ENCODE data around the gene OR10K1.

OR10K1 gene

DNA sequence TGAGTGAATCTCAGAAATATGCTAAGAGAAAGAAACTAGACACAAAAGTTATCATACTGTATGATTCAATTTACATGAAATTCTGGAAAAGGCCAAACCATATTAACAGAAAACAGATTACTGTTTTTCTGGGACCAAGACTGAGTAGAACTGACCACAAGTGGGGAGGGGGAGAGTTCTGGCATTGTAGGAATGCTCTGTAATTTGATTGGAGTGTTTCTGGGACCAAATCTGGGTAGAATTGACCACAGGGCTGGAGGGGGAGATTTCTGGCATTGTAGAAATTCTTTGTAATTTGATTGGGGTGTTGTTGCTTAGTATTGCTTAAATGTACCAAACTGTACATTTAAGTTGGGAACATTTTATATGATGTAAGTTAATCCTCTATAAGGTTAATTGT, 3.4 kb upstream of the OR10K1 start:
- no peaks in the 10 kb centered on the region for H4K20me1 ChIP-seq
- TF ChIP-seq Cebpa-rat (IDR thresholded peaks at IDR 0.05): no peak
- H3K4me2 ChIP-seq: no peak overlapping the region
- no peaks in the 10 kb centered on the region for H3K9me3 ChIP-seq
- no peak overlapping the region for H3K27ac ChIP-seq
- H3K27me3 ChIP-seq: no peaks in the 10 kb centered on the region
- no peaks in the 10 kb centered on the region for H3K36me3 ChIP-seq
- H3K4me1 ChIP-seq: no peaks in the 10 kb centered on the region
- no peak overlapping the region for H3K9ac ChIP-seq
- no peak overlapping the region for H3K4me3 ChIP-seq

DNA sequence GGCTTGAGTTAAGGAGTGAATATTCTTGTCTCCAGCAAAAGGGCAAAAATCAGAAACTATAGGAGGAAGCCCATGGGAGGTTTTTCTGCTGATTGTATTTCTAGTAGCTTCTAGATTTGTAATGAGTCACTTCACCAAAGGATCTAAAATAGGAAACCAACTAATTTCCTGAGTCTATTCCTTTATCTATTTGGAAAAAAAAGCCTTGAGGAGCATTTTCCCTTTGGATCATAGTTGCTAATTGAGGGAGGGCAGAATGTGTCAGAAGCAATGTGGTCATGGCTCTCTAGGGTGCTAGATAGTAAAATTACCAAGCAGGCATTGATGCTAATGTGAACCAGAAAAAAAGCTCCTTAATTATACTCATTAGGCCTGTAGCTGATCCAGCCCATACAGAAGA, 10.3 kb downstream of the OR10K1 start, which contains the start of gene OR10R2:
TSS of gene OR10R2 (plus strand) at position 301 of the 400 bp plus-strand sequence. CDS start 106 bp downstream, outside the sequence.
- Histone ChIP-seq H3K9ac (no peak within 1 kb of the TSS), H3K4me2 (no peak within 1 kb of the TSS), H3K36me3 (no peaks in the 10 kb centered on the region), H3K4me3 (no peak within 1 kb of the TSS), H3K9me3 (no peaks in the 10 kb centered on the region), H3K27me3 (no peaks in the 10 kb centered on the region), H3K27ac (no peak within 1 kb of the TSS), H4K20me1 (no peaks in the 10 kb centered on the region), H3K4me1 (no peaks in the 10 kb centered on the region)
- no peak for TF ChIP-seq Cebpa-rat (IDR thresholded peaks at IDR 0.05)

DNA sequence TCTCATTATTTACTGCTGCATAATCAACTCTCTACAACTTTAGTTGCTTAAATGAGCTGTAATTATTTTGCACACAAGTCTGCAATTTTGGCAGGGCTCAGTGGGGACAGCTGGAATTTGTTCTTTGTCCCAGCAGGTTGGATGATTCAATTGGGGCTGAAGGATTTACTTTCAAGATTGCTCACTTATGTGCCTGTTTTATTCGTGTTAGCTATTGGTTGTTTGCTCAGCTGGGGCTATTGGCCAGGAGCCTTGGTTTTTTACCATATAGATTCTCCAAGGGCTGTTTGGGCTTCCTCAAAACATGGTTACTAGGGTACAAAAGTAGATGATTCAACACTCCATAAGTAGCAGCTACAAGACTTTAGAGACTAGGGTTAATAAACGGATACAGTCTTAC, 23.8 kb downstream of the OR10K1 start:
- no peak overlapping the region for H3K4me2 ChIP-seq
- no peaks in the 10 kb centered on the region for H3K9me3 ChIP-seq
- no peaks in the 10 kb centered on the region for H4K20me1 ChIP-seq
- TF ChIP-seq Cebpa-rat (IDR thresholded peaks at IDR 0.05): no peak
- H3K36me3 ChIP-seq: no peaks in the 10 kb centered on the region
- no peaks in the 10 kb centered on the region for H3K4me1 ChIP-seq
- H3K9ac ChIP-seq: no peak overlapping the region
- no peak overlapping the region for H3K4me3 ChIP-seq
- no peak overlapping the region for H3K27ac ChIP-seq
- H3K27me3 ChIP-seq: no peaks in the 10 kb centered on the region

DNA sequence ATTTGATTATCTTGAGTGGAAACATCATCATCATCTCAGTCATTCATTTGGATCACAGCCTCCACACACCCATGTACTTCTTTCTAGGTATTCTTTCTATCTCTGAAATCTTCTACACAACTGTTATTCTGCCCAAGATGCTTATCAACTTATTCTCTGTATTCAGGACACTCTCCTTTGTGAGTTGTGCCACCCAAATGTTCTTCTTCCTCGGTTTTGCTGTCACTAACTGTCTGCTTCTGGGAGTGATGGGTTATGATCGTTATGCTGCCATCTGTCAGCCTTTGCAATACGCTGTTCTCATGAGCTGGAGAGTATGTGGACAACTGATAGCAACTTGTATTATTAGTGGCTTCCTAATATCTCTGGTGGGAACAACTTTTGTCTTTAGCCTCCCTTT, 29.7 kb downstream of the OR10K1 start:
- no peak overlapping the region for H3K4me2 ChIP-seq
- no peak overlapping the region for H3K9ac ChIP-seq
- H3K27ac ChIP-seq: no peak overlapping the region
- H3K27me3 ChIP-seq: no peaks in the 10 kb centered on the region
- no peaks in the 10 kb centered on the region for H4K20me1 ChIP-seq
- H3K9me3 ChIP-seq: no peaks in the 10 kb centered on the region
- H3K4me3 ChIP-seq: no peak overlapping the region
- no peaks in the 10 kb centered on the region for H3K4me1 ChIP-seq
- H3K36me3 ChIP-seq: no peaks in the 10 kb centered on the region
- no peak for TF ChIP-seq Cebpa-rat (IDR thresholded peaks at IDR 0.05)

DNA sequence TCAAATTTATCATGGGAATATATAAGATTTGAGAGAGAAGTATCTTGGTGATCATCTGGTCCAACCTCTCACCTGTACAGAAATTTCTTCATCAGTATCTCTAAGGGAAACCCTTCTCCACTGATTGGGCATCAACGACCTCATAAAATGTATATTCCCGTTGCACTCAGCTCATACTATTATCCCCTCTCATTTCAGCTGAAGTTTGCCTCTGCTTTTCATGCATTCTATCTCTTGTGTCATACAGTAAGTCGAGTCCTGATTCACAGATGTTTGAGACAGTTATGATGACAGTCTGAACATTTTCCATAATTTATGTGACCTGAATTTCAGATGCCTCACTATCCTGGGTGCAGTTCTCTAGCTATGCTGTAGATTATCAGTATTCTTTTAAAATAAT, 31.4 kb downstream of the OR10K1 start:
- no peak overlapping the region for H3K4me2 ChIP-seq
- no peaks in the 10 kb centered on the region for H4K20me1 ChIP-seq
- H3K27ac ChIP-seq: no peak overlapping the region
- H3K9me3 ChIP-seq: no peaks in the 10 kb centered on the region
- H3K36me3 ChIP-seq: no peaks in the 10 kb centered on the region
- no peaks in the 10 kb centered on the region for H3K27me3 ChIP-seq
- H3K4me1 ChIP-seq: no peaks in the 10 kb centered on the region
- H3K4me3 ChIP-seq: no peak overlapping the region
- H3K9ac ChIP-seq: no peak overlapping the region
- TF ChIP-seq Cebpa-rat (IDR thresholded peaks at IDR 0.05): no peak

DNA sequence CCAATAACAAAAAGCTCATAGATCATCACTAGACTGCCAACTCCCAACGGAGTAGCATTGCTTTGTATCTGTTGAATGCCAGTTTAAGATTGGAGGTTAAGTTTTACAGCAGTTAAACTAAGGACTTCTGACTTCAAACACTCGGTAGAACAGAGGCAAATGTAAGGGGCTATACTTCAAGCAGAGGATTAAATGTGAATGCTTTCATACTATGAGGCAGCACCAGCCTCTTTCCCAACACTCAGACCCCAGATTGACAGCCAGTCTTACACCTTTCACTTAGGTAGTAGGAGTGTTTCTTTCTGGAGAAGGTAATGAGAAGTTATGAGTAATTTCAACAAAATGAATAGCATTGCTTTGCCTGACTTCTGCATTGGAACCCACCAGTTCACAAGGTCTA, 33.2 kb downstream of the OR10K1 start:
- no peaks in the 10 kb centered on the region for H3K9me3 ChIP-seq
- no peaks in the 10 kb centered on the region for H3K4me1 ChIP-seq
- H3K9ac ChIP-seq: no peak overlapping the region
- H3K36me3 ChIP-seq: no peaks in the 10 kb centered on the region
- H4K20me1 ChIP-seq: no peaks in the 10 kb centered on the region
- TF ChIP-seq Cebpa-rat (IDR thresholded peaks at IDR 0.05): no peak
- no peak overlapping the region for H3K27ac ChIP-seq
- no peak overlapping the region for H3K4me3 ChIP-seq
- no peaks in the 10 kb centered on the region for H3K27me3 ChIP-seq
- no peak overlapping the region for H3K4me2 ChIP-seq

DNA sequence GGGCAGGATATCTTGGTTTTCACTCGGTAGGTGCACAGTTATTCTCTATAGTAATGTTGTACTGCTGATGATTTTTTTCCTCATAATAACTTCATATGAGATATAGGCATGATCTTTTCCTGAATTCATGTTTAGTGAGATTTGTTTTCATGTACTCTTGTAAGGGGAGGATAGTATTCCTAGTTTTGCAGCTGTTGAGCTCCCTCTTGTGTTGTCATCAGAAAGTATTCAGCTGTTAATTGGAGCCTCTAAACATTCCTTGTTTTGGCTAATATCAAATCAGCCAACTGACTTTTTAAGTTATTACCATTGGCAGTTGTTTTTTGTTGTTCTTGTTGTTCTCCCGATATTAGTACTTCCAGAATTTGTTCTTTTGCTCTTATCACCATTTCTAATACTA, 34.7 kb downstream of the OR10K1 start:
- Histone ChIP-seq H3K27me3 (no peaks in the 10 kb centered on the region), H3K4me2 (no peak overlapping the region), H3K27ac (no peak overlapping the region)

DNA sequence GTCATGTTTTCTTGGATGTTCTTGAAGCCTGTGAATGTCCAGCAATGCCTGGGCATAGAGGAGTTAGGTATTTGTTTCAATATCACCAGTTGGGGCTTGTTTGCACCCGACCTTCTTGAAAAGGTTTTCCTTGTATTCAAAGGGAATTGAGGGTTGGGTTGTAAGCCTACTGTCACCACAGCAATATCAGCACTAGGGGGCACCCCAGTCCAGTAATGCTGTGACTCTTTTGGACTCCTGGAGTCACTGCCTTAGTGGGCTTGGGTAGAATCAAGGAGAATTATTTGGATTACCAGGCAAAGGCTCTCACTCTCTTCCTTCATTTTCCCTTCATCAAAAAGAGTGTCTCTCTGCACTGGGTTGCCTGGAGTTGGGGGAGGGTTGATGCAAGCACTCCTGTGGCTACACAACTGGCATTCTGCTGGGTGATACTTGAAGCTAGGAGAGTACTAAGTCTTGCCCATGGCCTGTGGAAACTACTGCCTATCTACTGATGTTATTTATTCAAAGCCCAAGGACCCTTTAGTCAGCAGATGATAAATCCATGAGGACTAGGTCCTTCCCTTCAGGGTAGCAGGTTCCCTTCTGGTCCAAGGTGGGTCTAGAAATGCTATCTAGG, 44.8 kb downstream of the OR10K1 start:
- H3K4me2 ChIP-seq: no peak overlapping the region
- TF ChIP-seq Cebpa-rat (IDR thresholded peaks at IDR 0.05): no peak
- no peaks in the 10 kb centered on the region for H3K4me1 ChIP-seq
- H3K27me3 ChIP-seq: no peaks in the 10 kb centered on the region
- no peaks in the 10 kb centered on the region for H3K36me3 ChIP-seq
- no peak overlapping the region for H3K27ac ChIP-seq
- no peaks in the 10 kb centered on the region for H3K9me3 ChIP-seq
- no peak overlapping the region for H3K9ac ChIP-seq
- no peaks in the 10 kb centered on the region for H4K20me1 ChIP-seq
- H3K4me3 ChIP-seq: no peak overlapping the region

More for the DNA sequence above, 34.7 kb downstream of the OR10K1 start:
- no peaks in the 10 kb centered on the region for H3K4me1 ChIP-seq
- no peak overlapping the region for H3K9ac ChIP-seq
- H3K9me3 ChIP-seq: no peaks in the 10 kb centered on the region
- H3K4me3 ChIP-seq: no peak overlapping the region
- TF ChIP-seq Cebpa-rat (IDR thresholded peaks at IDR 0.05): no peak
- H3K36me3 ChIP-seq: no peaks in the 10 kb centered on the region
- no peaks in the 10 kb centered on the region for H4K20me1 ChIP-seq

DNA sequence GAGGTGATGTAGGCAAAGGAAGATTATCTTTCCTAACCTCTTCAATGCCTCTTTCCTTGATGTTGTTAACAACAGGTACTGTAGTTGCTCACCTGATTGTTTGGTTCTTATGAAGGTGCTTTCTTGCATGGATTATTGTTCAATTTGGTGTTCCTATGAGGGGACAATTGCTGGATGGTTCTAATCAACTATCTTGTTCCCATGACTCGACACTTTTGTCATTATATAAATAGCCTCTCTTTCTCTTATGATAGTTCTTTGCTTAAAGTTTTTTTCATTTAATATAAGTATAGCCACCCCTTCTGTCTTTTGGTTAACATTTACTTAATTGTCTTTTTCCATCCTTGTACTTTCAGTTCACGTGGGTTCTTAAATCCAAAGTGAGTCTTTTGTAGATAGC, 45.9 kb downstream of the OR10K1 start:
- no peak overlapping the region for H3K27ac ChIP-seq
- H3K4me3 ChIP-seq: no peak overlapping the region
- H3K27me3 ChIP-seq: no peaks in the 10 kb centered on the region
- H3K9ac ChIP-seq: no peak overlapping the region
- no peak for TF ChIP-seq Cebpa-rat (IDR thresholded peaks at IDR 0.05)
- no peak overlapping the region for H3K4me2 ChIP-seq
- no peaks in the 10 kb centered on the region for H4K20me1 ChIP-seq
- H3K4me1 ChIP-seq: no peaks in the 10 kb centered on the region
- no peaks in the 10 kb centered on the region for H3K36me3 ChIP-seq
- H3K9me3 ChIP-seq: no peaks in the 10 kb centered on the region

DNA sequence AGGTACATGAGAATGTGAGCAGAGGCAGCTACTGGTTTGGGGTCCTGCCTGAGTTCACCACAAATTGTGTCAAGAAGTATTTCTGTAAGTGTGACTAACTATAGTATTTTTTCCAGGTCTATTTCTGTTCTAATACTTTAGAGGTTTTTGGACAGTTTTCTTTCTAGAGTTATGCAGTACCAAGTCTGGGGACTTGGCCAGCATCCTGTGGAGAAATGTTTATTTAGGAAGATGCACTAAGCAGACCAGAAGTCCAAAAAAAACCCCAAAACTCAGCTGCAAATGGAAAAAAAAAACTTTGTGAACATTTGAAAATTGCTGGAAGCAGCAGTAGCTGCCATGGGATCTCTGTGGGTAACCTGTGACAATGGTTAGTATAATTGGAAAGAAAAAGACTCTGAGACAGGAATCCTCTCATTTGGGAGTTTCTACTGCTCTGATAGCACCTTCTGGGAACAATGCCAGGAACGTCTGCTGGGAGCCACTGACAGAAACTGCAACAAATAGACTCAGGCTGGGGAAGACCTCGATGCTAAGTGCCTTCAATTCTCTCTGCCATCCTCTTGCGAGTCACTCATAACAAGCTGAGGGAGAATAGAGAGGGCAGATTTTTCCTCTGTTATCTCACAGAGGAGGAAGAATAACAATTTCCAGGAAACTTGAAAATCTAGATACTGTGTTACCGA, 48.0 kb downstream of the OR10K1 start:
- Histone ChIP-seq H3K4me2 (no peak overlapping the region), H3K9me3 (no peaks in the 10 kb centered on the region), H3K36me3 (no peaks in the 10 kb centered on the region), H3K27me3 (no peaks in the 10 kb centered on the region), H3K4me3 (no peak overlapping the region), H3K9ac (no peak overlapping the region), H3K4me1 (no peaks in the 10 kb centered on the region), H3K27ac (no peak overlapping the region), H4K20me1 (no peaks in the 10 kb centered on the region)
- no peak for TF ChIP-seq Cebpa-rat (IDR thresholded peaks at IDR 0.05)
